NCI-H526 treated with DMSO at 0.1 percent for 48 hours (cell line): ENCODE results near the gene NNAT.
"Not testable (repeated sequence)": the region's sequence is repeated elsewhere in the genome, so short reads cannot be mapped to it uniquely, and the experiment has no call there.

Experiments
- DNase-seq: peaks from one replicate; lab custom pipeline; 2025; lab: John Stamatoyannopoulos, UW

The NNAT gene

DNA sequence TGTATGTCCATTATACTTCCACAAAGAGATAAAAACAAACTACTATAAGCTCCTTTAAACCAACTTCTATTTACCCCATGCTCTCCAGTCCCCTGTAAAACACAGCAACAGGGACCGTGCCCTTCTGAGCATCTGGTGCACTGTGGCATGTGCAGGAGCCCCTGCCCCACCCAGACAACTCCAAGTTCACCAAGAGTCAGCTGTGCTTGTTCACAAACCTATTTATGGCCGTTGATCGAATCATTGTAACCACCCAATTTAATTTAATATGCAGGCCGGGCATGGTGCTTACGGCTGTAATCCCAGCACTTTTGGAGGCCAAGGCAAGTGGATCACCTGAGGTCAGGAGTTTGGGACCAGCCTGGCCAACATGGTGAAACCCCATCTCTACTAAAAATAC lies 20.3 kb downstream of the NNAT start:
- no peak for DNase-seq

DNA sequence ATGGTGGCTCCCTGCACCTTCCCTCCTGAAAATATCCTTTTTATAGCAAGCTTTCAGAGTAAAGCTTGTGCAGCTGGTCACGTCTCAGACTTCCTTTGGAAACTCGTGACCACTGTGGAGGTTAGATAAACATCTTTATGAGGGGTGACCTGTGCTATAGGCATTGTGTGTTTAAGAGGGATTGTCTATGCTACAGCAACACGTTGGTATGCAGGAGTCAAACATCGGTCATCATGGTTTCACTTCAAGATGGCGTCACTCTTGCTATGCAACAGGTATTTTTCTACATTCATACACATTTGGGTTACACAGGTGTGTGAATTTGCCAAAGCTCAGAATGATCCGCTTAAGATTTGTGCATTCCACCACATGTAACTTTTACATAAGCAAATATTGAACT lies 21.2 kb downstream of the NNAT start:
- DNase-seq = no peak

DNA sequence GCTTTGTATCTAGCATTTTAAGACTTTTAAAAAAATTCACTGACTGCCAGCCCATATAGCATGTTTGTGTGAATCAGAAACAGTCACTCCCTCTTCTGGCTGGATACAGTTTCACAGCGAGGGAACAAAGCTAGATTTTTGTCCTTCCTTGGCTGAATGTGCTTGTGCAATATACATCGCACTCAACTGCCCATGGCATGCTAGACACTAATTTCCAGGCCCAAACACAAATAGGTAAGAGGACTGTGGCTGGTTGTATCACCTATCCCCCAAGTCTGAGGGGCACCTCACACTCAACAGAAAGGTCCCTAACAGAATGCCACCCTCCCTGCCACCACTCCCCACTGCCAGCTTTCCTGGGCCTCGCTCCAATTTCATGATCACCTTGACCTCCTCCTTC lies 22.8 kb downstream of the NNAT start:
- DNase-seq = no peak

DNA sequence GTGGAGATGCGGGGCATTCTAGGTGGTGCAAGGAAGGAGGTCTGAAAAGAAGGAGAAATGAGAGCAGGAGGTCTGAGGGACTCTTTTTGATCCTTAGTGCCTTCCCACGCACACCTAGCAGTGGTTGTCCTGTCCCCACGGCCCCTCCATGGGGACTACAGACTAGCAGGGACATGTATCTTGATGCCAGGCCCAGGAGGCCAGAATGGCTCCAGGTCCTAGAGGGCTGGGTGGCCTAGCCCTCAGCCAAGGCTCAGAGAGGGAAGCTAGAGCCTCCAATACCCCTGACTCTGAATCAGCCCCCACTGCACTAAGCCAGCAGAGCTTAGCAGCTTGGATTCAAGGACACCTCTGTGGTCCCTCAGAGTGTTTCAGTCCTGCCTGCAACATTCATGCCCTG lies 23.3 kb downstream of the NNAT start:
- DNase-seq = no peak

DNA sequence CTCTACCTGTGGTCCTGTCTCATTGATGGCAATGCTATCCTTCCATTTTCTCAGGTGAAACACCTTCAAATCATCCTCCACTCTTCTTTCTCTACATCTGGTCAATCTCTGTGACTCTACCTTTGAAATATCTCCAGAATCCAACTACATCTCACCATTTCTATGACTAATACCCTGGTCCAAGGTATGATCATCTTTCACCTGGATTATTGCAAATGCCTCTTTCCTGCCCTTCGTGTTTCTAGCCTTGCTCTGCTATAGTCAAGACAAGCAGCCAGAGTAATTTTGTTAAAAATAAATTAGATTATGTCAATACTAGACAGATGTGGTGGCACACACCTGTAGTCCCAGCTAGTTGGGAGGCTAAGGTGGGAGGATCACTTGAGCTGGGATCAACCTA lies 24.5 kb downstream of the NNAT start:
- no peak for DNase-seq

DNA sequence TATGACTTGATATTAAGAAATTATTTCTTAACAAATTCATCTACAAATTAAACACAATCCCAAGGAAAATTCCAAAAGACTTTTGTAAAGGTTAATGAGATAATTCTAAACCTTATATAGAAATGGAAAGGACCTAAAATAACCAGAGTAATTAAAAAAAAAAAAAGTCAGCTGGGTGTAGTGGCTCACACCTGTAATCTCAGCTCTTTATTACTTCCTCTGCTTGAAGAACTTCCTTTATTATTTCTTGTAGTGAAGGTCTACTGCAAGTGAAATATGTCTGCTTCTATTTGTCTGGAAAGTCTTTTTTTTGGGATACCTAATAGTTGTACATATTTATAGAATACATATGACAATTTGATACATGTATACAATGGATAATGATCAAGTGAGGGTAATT lies 26.9 kb downstream of the NNAT start:
- no peak for DNase-seq

DNA sequence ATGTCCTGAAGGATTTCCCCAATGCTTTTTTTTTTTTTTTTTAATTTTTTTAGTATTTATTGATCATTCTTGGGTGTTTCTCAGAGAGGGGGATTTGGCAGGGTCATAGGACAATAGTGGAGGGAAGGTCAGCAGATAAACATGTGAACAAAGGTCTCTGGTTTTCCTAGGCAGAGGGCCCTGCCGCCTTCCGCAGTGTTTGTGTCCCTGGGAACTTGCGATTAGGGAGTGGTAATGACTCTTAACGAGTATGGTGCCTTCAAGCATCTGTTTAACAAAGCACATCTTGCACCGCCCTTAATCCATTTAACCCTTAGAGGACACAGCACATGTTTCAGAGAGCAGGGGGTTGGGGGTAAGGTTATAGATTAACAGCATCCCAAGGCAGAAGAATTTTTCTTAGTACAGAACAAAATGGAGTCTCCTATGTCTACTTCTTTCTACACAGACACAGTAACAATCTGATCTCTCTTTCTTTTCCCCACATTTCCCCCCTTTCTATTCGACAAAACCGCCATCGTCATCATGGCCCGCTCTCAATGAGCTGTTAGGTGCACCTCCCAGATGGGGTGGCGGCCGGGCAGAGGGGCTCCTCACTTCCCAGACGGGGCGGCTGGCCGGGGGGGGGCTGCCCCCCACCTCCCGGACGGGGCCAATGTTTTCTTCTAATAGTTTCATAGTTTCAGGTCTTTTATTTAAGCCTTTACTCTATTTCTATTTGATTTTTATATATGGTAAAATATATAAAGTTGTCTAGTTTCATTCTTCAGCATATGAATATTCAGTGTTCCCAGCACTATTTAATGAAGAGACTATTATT lies 29.3 kb downstream of the NNAT start:
- not testable (repeated sequence) for DNase-seq

DNA sequence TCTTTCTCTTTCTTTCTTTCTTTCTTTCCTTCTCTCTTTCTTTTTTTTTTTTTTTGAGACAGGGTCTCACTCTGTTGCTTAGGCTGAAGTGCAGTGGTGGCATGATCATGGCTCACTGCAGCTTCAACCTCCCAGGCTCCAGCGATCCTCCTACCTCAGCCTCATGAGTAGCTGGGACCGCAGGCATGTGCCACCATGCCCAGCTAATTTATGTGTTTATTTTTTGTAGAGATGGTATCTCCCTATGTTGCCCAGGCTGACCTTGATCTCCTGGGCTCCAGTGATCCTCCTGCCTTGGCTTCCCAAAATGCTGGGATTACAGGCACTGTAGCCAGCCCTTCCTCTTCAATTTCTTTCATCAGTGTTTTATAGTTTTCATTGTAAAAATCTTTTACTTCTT lies 30.6 kb downstream of the NNAT start:
- not testable (repeated sequence) for DNase-seq

DNA sequence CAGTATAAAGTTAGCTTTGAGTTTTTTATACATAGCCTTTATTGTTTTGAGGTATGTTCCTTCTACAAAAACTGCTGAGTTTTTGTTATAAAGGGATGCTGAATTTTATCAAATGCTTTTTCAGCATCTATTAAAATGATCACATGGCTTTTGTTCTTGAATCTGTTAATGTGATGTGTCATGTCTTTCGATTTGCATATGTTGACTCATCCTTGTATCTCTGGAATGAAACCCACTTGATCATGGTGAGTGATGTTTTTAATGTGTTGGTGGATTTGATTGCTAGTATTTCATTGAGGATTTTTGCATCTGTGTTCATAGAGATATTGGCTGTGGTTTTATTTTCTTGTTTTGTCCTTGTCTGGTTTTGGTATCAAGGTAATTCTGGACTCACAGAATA lies 31.4 kb downstream of the NNAT start:
- no peak for DNase-seq

DNA sequence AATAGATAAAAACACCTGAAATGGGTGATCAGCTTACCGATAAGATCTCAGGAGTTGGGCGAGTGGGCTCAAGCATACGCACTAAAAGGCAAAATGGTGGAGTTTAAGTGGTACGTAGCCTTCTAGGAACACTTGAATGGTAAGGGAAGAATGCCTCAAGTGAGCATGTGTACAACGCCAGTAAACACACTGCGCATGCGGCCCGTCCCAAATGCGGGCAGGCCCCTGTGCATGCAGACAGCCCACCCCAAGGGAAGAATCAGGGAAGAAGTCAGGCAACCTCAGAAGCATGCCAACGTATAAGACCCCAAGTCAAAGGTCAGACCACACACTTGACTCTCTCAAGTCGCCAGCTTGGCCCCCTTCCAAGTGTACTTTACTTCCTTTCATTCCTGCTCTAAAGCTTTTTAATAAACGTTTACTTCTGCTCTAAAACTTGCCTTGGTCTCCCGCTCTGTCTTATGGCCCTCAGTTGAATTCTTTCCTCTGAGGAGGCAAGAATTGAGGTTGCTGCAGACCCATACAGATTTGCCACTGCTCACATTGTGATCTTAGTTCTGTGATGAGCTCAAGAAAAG lies 33.8 kb downstream of the NNAT start:
- not testable (repeated sequence) for DNase-seq

DNA sequence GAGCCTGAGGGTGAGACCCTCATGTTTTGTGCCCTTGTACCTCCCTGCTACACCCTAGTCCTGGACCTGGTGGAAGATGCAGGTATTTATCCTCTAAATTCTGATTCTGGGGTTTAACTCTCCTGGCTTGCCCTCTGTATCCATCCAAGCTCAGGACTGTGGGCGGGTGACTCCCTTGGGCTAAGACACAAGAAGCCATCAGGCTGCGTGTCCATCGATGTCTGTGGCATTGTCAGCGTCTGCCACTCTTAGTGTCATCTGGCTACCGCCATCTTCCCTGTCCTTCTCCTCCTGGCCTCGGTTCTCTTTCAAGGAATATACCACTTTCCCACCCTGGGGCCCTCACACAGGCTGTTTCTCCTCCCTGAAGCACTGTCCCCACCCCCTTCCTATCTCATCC lies 35.5 kb downstream of the NNAT start:
- DNase-seq = no peak

DNA sequence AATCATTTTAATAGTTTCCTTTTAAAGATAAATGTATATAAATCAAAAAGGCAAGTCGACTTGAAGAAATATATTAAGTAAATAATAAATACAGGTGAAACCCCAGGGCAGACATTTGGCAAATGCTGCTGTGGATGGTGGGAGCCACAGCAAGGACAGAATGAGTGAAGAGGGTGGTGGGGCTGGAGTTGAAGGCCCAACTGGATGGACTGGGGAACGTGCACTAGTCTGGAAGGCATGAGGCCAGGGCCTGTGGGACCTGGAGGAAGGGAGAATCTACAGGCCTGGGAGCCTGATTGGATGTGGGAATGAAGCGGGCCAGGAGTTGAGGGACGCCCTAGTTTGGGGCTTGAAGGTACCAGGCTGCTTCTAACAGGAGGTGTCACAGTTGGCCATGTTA lies 37.3 kb downstream of the NNAT start:
- no peak for DNase-seq

DNA sequence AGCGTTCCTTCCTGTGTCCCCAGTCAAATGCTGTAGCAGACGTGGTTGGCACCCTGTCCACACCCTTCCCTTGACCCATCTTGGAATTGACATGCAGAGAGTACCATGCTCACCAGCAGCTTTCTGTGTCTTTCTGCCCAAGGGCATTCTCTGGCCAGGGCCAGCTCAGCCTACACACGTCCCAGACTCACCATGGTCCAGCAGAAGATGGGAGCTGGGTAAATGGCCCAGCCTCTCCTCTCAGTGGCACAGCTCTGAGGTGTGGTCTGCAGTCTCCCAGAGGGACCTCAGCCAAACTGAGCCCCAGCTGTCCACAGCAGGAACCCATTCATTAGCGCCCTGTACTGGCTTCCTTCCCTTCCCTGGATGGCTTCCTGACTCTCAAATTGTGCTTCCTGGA lies 37.7 kb downstream of the NNAT start:
- no peak for DNase-seq

DNA sequence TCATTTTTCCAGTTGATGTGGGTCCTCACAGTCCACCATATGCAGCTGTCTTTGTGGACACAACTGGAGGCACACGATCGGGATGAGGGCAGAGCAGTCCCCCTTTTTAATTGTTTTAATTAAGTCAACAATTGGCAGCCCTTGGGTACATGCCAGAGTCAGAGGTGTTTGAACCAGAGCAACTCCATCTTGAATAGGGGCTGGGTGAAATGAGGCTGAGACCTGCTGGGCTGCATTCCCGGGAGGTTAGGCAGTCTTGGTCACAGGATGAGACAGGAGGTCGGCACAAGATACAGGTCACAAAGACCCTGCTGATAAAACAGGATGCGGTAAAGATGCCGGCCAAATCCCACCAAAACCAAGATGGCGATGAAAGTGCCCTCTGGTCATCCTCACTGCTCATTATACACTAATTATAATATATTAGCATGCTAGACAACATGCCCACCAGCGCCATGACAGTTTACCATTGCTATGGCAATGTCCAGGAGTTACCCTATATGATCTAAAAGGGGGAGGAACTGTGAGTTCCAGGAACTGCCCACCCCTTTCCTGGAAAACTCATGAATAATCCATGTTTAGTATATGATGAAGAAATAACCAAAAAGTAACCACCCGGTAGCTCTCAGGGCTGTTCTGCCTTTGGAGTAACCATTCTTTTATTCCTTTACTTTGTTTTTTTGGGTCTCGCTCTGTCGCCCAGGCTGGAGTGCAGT lies 38.4 kb downstream of the NNAT start:
- DNase-seq = no peak

DNA sequence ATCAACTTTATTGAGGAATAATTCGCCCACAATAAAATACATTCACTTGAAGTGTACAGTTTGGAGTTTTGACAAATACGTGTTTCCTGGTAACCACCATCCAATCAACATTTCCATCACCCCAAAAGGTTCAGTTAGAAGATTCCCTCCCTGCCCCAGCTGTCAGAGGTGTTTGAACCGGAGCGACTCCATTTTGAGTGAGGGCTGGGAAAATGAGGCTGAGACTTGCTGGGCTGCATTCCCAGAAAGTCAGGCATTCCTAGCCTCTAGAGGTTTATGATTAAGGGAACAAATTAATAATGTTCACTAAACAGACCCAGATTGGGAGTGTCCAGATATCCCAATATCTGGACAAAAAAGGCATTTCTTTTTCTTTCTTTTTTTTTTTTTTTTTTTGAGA lies 39.6 kb downstream of the NNAT start:
- no peak for DNase-seq

DNA sequence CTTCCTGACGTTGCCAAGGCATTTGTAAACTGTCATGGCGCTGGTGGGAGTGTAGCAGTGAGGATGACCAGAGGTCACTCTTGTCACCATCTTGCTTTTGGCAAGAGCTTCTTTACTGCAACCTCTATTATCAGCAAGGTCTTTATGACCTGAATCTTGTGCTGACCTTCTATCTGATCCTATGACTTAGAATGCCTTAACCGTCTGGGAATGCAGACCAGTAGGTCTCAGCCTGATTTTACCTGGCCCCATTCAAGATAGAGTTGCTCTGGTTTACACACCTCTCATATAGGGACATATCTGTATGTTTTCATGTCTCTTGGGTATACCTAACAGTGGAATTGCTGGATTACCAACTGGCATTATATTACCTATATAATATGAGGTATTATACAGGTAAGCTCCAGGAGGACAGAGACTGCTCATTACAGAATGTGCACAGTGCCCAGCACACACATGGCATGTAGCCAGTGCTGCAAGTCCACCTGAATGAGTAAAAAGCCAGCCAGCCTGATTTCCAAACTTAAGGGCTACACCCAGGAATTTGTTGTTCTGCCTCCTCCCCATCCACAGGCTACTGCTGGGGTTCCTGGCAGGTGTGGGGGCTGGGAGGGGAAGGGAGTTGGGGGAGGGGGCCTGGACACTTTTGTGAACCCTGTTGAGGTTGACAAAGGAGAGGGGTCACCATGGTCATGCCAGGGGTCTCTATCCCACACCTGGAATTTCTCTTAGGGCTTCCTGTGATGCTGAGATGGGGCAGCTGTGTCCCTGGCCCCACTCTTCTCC lies 41.8 kb downstream of the NNAT start:
- no peak for DNase-seq

DNA sequence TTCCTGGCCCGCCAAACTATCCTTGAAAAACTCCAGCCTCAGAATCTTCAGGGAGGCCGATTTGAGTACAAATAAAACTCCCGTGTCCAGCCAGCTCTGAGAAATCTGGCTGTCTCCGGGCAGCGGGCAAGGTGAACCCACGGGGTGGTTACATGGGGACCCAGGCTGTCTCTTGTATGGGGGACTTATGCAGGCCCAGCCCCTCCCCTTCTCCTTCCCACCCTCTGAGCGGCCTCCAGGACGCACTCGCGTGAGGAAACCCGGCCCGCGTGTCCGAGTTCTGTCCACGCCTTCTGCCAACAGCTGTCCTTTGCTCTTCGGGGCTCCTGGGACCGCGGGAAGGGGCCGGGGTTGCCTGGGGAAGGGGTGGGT lies 43.0 kb downstream of the NNAT start:
- no peak for DNase-seq

DNA sequence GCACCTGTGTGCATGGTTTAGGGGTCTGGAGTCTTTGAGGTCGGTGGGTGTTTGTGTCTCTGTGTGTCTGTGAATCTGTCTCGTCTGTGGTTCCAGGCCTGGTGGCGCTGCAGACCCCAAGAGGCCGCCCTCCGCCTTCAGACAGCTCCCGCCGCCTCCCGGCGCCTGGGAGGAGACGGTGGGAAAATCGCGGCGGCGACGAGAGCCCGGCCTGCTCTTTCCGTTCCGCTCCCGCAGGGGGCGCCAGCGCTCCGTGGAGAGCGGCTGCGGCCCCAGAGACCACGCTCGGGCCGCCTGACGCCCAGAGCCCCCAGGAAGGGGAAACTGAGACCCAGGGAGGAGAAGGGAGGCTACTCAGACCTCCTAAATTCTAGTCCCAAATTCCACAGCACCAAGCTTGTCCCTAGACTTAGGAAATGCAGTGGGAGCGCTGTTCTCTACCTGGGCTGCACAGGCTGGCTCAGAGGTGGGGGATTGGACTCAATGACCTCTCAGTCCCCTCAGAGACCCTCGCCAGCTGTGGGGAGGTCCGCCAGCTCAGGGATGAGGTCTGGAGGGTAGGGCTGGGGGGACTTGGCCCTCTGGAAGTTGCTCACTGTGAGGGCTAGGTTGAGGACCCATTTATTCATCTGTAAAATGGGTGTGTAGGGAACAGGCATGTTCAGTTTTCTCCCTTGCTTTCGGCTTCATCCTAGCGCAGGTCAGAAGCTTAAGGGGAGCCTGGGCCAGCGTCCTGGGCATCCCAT lies 43.5 kb downstream of the NNAT start:
- DNase-seq = peak; percentile 8

DNA sequence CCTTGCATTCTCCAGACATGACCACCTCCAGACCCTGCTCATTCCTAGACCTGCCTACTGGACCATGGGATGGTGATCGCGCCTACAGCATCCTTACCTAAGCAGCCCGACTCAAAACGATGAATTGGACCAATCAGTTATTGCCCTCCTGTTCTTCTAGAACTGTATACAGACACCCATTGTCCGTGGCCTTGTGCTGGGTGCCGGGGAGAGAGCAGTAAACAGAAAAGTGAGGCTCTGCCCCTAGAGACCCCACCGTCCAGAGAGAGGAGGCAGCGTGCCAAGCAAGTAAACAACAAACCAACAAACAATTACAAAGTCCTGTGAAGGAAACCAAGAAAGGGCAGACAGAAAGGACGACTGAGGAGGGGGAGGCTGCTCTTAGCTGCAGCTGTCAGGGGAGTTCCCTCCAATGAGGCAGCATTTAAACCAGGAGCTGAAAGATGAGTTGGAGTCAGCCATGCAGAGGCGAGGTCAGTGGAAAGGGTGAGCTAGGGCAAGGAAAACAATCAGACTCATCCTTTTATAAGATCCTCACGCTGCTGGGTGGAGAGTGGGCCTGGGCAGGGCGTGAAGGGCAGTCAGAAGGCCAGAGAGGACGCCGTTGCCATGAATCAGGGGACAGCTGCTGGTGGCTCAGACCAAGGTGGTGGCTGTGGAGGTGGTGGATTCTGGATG lies 44.2 kb downstream of the NNAT start:
- DNase-seq = no peak

DNA sequence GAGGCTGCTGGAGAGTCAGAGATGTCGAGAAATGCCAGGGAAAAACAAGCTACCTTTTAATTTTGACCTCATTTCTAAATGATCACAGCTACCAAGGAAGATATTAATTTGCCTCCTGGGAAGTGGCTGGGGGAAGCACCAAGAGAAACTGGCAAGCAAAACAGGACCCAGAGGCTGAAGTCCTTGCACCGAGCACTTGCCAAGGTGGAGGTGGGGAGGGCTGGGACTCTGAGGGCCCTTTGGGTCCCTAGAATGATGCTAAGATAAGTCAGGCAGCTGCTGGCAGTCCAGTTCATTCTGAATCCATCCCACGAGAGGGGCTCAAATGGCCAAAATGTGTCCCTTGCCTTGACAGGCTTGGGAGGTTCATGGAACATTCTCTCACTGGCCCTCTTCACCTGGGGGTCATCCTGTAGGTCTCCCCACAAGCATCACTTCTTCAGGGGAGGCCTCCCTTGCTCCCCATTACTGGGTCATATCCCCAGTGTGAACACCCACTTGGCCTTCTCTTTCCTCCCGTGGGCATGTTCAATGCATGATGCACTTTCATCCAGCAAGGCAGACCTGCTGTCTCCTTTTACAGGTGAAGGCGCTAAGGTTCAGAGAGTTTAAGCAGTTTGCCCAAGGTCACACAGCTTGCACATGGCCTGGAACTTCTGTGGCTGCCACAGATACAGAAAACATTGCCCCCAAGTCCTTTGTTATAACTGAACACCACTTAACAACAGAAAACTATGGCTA lies 45.7 kb downstream of the NNAT start:
- no peak for DNase-seq

DNA sequence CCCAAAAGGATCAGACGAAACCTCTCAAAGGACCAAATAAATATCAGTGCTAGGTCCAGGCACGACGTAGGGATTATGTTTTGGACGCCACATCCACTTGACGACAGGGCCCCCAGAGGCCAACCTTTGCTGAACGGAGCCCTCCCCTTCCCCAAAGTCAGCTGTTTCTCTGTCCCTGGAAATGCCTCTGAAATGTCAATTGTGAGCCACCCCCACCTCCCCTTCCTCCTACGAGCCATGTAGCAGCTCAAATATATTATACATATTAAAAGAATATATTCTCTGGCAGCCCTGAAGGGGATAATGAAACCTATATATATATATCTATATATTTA lies 46.2 kb downstream of the NNAT start:
- DNase-seq = no peak
